ENCODE measurements around the gene OPN4. TPM values are rescaled to one million over a fixed set of nuclear protein-coding genes. Genes with fewer than 3 reads are reported as not detected.

The OPN4 gene
- total and polyA plus RNA-seq, 2 of the 8 experiments (the other 6 are each of a cell fraction or from before 2014, with no cell fraction given): not detected

DNA sequence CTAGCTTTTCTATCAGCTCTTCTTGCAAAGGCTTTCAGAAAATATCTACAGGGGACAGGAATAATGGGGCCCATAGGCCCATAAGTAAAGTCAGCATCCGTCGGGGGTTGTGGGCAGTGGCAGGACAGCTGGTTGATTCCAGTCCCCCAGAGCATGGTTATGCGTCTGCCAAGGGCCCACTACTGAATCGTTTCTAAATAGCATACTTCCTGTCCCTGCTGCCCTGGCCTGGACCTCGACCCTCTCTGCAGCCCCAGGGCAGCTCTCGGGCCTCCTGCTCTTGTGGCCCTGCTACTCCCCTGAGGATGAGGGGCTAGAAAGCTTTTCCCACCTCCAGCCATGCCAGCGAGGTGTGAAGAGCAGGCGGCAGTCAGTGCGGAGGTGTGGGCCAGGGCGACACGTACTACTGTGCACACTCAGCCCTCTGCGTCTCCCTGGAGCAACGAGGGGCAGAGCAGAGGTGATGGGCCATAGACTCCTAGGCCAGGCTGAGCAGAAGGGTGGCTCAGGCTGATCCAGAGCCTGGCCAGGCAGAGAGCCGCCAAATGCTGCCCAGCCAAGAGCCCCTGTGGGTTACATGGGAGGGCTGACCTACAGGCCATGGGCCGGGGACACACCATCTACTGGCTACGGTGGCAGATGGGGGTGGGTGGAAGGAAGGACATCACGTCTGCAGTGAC is 4.7 kb upstream of the OPN4 start:
- no peak overlapping the region for H3K4ac ChIP-seq (replicated peaks; ENCODE audit: insufficient read length, low read depth, low read length)
- peak overlapping the region; percentile 49 for H4K91ac ChIP-seq (replicated peaks; ENCODE audit: insufficient read length, low read length)
- no peak overlapping the region for H4K5ac ChIP-seq (ENCODE audit: insufficient read length, low read depth, low read length)
- POLR2A ChIA-PET (ENCODE audit: partially characterized antibody): no interaction called here
- H3K79me2 ChIP-seq (ENCODE audit: control insufficient read depth in 1 of 2, insufficient read depth in 2 of 2, low read length in 2 of 2): no peaks in the 10 kb centered on the region
- H4K8ac ChIP-seq (ENCODE audit: extremely low read depth, insufficient read depth, low read length): no peak overlapping the region; the same call in 1 of the 2 replicates
- peaks cover 0 to 6% of the 10 kb centered on the region in 2 experiments for H4K20me1 ChIP-seq (replicated peaks in 1 of 2; ENCODE audit: control insufficient read depth in 1 of 2, insufficient read depth in 2 of 2, low read length in 2 of 2)
- H3K9me3 ChIP-seq (ENCODE audit: insufficient read depth in 2 of 2, low read depth in 1 of 2, low read length in 1 of 2): no peaks in the 10 kb centered on the region
- H3K9ac ChIP-seq (replicated peaks in 1 of 4; ENCODE audit: extremely low read depth in 1 of 4, low read depth in 3 of 4, low read length in 3 of 4): no peak overlapping the region
- H3K23me2 ChIP-seq (ENCODE audit: low read depth, low read length): peaks cover 7% of the 10 kb centered on the region; the same call in 1 of the 2 replicates
- no peak overlapping the region for H3K14ac ChIP-seq (ENCODE audit: insufficient read length)
- H3K36me3 ChIP-seq (ENCODE audit: control insufficient read depth in 2 of 4, insufficient read depth in 4 of 4, low read length in 3 of 4): no peaks in the 10 kb centered on the region
- peak overlapping the region; percentile 16; the same call in 1 of the 2 replicates for H2BK15ac ChIP-seq (ENCODE audit: low read length)
- H3K4me2 ChIP-seq (ENCODE audit: insufficient read depth in 1 of 2, low read depth in 2 of 2, low read length in 2 of 2): no peak overlapping the region
- no peak overlapping the region for H2AFZ ChIP-seq (ENCODE audit: low read length)
- H2BK5ac ChIP-seq (ENCODE audit: low read depth, low read length): no peak overlapping the region
- H3K23ac ChIP-seq (ENCODE audit: insufficient read length): no peak overlapping the region
- no peak overlapping the region for H2BK20ac ChIP-seq (ENCODE audit: low read length)
- no peak overlapping the region for H3K27ac ChIP-seq (ENCODE audit: low read depth, low read length)
- no peak overlapping the region for H3K18ac ChIP-seq (ENCODE audit: extremely low read depth, low read length)
- CTCF ChIA-PET (ENCODE audit: partially characterized antibody): interaction anchor here (0.8 to 2.1 kb wide), 2 partner anchors 33 to 34 kb away, joined by 4 to 9 read pairs; no protein-coding TSS in a partner anchor
- H2AK5ac ChIP-seq (ENCODE audit: low read depth, low read length): no peak overlapping the region
- peaks cover 0 to 6% (median 3%) of the 10 kb centered on the region in 4 experiments; a peak in 1 of 7 replicates for H3K4me1 ChIP-seq (replicated peaks in 1 of 4; ENCODE audit: control insufficient read depth in 3 of 4, insufficient read depth in 4 of 4, low read length in 3 of 4)
- no peak overlapping the region for H2BK120ac ChIP-seq (replicated peaks; ENCODE audit: low read depth, low read length)
- 92% methylated on average over 17 of the region's 17 CpGs; no CpG with 5 or more reads in 1 of the 2 experiments for WGBS, 2 experiments (ENCODE audit: extremely low coverage in 1 of 2, insufficient coverage in 1 of 2, insufficient read length in 1 of 2, insufficient replicate concordance in 2 of 2, low coverage in 1 of 2, low lambda C conversion rate in 2 of 2, missing lambda C conversion rate in 1 of 2)
- no peak for FAIRE-seq
- H2BK12ac ChIP-seq (ENCODE audit: low read depth, low read length): no peak overlapping the region
- H3K4me3 ChIP-seq (ENCODE audit: extremely low read depth in 1 of 4, insufficient read depth in 2 of 4, low read depth in 3 of 4, low read length in 4 of 4): no peak overlapping the region
- 0 out of 7 replicates have a peak, but pooled peaks cover 0 to 2% (median 0%) of the 10 kb centered on the region in 4 experiments for H3K27me3 ChIP-seq (replicated peaks in 1 of 4; ENCODE audit: control insufficient read depth in 3 of 4, extremely low read depth in 1 of 4, insufficient read depth in 3 of 4, low read length in 3 of 4)
- no peak for TF ChIP-seq JUN (IDR thresholded peaks at IDR 0.05; ENCODE audit: low read depth, low read length)
- TF ChIP-seq, protein P1, sequence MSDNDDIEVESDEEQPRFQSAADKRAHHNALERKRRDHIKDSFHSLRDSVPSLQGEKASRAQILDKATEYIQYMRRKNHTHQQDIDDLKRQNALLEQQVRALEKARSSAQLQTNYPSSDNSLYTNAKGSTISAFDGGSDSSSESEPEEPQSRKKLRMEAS (IDR thresholded peaks at IDR 0.05): 0 out of 2 replicates have a peak, but pooled peaks have one; percentile 33
- H3K79me1 ChIP-seq (ENCODE audit: low read depth, low read length): no peaks in the 10 kb centered on the region
- DNase-seq (ENCODE audit: low read depth in 1 of 2, low spot score in 2 of 2): peak in 1 of 2 experiments; percentile 47
- H3K56ac ChIP-seq (replicated peaks; ENCODE audit: insufficient read length, low read depth, low read length): no peak overlapping the region

All from H1 (cell line).